ENCODE measurements around the gene ZNF528.

DNA sequence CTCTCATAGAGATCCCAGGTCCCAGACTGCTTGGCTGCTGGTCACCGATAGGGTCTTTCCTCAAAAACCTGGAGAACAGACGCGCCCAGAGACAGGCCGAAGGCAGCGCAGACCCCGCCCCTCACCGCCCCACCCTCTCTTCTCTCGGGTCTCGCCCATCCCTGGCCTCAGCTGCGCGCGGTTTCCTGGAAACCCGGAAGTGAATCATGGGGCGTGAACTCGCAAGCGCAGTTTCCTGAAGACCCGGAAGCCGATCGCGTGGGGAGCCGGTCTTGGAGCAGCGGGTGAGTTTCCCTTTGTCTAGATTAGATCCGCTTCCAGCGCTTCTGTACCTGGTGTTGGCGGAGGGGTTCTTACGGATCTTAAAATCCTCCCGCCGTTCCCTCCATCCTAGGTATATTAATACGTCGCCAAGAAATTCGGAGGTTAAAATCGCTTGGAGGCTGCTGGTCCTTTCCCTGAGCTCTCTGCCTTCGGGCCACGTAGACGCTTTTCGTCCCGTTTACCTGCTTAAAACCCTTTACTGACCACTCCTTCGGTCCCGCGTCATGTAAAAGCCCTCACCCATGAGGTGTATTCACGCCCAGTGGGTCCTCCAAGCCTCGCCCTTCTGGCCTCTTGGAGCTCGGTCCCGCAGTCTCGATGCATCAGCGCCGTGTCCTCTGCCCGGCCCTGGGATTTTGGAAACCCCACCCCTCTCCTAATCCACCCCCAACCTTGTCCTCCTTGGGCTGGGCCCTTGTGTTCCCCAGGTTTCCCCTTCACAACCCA is 55.9 kb downstream of the ZNF528 start, which contains the start of gene ZNF578:
- peak; percentile 41 to 71 for TF ChIP-seq POLR2AphosphoS5 (IDR thresholded peaks at IDR 0.05)
- TF ChIP-seq, protein P1, sequence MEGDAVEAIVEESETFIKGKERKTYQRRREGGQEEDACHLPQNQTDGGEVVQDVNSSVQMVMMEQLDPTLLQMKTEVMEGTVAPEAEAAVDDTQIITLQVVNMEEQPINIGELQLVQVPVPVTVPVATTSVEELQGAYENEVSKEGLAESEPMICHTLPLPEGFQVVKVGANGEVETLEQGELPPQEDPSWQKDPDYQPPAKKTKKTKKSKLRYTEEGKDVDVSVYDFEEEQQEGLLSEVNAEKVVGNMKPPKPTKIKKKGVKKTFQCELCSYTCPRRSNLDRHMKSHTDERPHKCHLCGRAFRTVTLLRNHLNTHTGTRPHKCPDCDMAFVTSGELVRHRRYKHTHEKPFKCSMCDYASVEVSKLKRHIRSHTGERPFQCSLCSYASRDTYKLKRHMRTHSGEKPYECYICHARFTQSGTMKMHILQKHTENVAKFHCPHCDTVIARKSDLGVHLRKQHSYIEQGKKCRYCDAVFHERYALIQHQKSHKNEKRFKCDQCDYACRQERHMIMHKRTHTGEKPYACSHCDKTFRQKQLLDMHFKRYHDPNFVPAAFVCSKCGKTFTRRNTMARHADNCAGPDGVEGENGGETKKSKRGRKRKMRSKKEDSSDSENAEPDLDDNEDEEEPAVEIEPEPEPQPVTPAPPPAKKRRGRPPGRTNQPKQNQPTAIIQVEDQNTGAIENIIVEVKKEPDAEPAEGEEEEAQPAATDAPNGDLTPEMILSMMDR (IDR thresholded peaks at IDR 0.05) = no peak

Data from esophagus muscularis mucosa (tissue), 3 donors.